ENCODE measurements around the gene CCDC7.

- TF ChIP-seq CTCF (conservative IDR thresholded peaks at IDR 0.05) (no peak), ZFX (IDR thresholded peaks at IDR 0.05) (no peak)
Observed at GRCh38 chr10:32731527-32731926, 285.6 kb downstream of the CCDC7 start.

All from C4-2B (cell line).